GM19240 (cell line): ENCODE results near the gene DCAF5.

Experiments
- DNase-seq: peaks from one replicate; pipeline ENCODE4 v3.0.0; 2011; ENCODE audit warnings: low spot score; ENCODE audit not compliant: insufficient read length

Gene DCAF5

DNA sequence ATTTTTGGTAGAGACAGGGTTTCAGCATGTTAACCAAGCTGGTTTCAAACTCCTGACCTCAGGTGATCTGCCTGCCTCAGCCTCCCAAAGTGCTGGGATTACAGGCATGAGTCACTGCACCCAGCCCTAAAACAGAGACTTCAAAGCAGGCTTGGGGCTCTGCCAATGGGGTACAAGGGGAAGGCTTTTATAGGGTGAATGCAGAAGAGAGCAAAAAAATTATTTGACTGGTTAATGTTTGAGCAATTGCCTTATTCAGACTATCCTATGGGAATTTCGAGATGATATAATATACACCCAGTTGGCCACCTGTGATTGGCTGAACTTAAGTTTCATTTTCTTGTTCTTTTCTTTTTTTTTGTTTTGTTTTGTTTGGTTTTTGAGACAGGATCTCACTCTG lies 142.3 kb downstream of the DCAF5 start:
- no peak for DNase-seq

DNA sequence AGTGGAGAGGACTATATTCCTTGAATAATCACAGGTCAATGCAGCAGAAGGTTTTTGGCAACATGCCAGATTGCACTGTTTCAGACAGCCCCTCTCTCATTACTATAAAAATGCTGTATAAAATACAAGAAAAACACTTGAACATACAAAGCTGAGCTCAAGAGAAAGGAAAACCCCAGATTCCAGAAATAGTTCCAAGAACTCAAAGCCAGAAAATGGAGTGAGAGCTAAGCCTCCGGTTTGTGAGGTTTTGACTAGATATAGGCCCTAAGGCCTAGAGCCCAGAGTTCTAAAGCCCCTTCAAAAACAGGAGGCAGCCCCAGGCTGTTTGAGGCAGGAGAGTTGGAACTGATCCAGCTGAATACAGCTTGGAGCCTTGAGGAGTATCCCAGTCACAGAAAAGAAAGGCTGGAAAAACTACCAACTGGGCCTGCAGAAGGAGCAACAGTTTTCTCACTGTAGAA lies 144.5 kb downstream of the DCAF5 start:
- no peak for DNase-seq

DNA sequence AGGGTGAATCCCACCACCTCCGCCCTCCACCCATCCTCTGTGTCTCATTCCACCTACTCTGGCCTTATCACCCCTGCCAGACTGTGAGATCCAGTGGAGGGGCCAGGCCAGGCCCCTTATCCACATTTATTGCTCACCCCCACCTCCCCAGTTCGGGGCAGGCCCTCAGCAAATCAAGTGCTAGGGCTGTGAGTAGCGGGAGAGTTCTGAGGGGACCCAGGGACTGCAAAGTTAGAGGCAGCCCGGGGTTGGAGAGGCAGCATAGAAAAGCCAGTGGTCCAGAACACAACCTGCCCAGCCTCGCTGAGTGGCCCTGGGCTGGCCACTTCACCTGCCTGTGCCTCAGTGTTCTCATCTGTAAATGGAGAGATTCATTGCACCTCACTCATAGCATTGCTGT lies 146.6 kb downstream of the DCAF5 start:
- DNase-seq: no peak

DNA sequence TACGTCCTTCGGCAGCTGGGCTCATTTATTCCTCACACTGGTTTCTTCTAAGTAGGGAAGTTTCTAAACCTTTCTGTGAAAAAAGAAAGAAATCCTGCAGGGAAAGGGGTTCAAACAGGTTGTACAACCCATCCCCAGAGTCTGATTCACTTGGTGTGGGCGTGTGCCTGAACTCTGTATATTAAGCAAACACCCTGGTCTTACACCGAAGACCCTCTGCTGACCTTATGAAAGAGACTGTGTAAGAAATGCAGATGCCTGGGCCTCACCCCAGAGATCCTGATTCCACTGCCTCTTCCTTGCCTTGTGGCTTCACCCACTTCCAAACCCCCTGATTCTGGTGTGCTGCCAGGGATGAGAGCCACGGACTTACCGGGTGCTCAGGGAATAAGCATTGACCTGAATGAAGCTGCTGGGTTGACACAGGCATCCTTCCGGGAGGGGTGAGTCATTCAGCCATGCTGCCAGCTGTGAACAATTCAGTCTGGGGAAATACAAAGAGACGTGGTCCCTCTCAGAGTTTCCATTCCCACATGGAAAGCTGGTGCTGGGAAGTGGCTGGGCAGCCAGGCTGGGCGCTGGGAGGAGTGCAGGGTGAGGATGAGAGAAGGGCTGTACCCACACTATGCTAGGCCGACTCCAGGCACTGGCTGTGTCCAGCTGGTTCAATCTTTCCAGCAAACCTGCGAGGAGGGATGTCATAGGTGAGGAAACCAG lies 147.3 kb downstream of the DCAF5 start:
- DNase-seq: no peak

DNA sequence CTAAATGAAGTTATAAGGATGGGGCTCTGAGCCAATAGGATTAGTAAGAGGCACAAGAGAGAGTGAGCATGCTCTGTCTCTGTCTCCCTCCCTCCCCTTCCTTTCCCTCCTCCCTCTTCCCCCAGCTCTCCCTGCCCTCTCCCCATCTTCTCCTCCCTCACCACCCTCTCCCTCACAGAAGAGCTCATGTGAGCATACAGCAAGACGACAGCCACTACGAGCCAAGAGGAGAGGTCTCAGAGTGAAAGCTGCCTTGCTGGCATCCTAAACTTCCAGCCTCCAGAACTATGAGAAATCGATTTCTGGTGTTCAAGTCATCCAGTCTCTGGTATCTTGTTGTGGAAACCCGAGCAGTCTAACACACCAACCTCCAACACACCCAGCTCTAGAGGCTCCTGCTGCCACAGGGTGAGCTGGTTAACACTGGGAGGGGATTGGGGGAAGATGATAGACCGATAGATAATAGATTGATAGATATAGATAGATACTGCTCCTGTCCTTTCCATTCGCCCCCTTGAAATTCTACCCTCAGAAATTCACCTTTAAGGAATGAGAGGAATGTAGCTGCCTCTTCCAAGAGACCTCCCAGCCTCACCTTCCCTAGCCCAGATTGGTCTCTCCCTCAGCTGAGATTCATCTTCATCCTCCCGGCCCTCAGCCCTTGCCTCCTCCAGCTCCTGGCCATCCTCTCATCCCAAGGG lies 148.0 kb downstream of the DCAF5 start:
- DNase-seq: no peak

DNA sequence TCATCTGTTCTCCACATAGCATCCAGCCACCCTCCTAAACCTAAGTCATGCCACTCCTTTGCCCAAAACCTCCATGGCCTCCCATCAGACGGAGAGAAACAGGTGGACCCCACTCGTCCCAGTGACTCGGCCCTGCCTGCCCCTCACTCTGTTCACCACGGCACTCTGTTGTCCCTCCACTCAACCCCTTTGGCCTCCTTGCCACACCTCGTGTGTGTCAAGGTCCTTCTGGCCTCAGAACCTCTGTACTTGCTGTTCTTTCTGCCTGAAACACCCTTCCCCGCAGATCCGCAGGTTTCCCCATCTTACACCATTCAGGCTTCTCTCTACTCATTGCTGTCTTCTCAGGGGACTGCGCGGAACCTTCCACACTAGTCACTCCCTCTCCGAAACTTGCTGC lies 149.3 kb downstream of the DCAF5 start:
- no peak for DNase-seq

DNA sequence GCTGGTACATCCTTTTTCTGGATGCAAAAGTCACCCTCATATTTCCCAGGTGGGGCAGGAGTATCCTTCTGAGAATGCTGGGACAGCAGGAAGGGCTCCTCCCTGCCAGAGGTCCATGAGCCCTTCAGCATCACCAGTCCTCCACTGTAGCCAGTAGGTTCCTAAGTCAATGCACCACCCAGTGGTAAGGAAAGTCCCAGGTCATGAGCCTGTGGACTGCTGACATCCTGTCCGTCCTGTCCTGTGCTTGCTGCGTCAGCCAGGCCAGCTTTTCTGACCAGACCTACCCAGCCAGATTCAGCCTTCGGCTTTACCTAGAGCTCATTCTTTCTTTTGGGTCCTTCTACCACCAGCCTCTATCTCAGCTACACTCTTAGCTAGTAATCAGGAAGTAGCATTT lies 150.8 kb downstream of the DCAF5 start:
- DNase-seq: no peak

DNA sequence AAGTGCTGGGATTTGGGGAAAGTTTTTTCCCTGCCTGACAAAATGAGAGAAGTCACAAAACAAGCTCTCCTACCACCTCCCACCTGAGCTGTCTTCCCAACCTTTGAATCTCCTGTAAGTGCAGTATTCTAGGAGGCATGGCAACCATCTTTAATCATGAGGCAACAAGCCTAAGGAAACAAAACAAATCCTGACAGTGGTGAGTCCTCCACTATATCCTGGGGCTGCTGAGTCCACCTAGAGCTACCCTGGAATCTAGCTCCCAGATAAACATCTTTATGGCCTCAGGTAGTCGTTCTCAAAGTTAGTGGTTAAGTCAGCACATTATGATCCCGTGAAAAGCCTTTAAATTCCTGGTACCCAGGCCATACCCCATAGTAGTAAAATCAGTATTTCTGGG lies 151.5 kb downstream of the DCAF5 start:
- DNase-seq: no peak
